ENCODE measurements around the gene DDX28. TPM values are rescaled to one million over a fixed set of nuclear protein-coding genes. Genes with fewer than 3 reads are reported as not detected.
"Not testable (repeated sequence)": the region's sequence is repeated elsewhere in the genome, so short reads cannot be mapped to it uniquely, and the experiment has no call there.

DDX28 gene
- total and polyA plus RNA-seq, 2 of the 4 experiments (the other 2 are of a cell fraction): 9.2 to 10.0 TPM

- DNase-seq; ATAC-seq (ENCODE audit: low read depth); H3K9ac ChIP-seq (ENCODE audit: low read depth, low read length); H3K27ac ChIP-seq (ENCODE audit: insufficient read depth, low read length); H4K91ac ChIP-seq (ENCODE audit: insufficient read depth, low read depth, low read length); H2AFZ ChIP-seq (replicated peaks; ENCODE audit: low read length, poor library complexity); POLR2A ChIA-PET (ENCODE audit: unreplicated experiment); H3K23ac ChIP-seq (ENCODE audit: low read depth, low read length); in situ Hi-C loops (cut with MboI; ENCODE audit: low sequenced_read_pairs); H3K4ac ChIP-seq (ENCODE audit: low read depth, low read length); H2BK20ac ChIP-seq (ENCODE audit: low read depth, low read length); H3K18ac ChIP-seq (ENCODE audit: low read depth, low read length); H4K20me1 ChIP-seq (ENCODE audit: insufficient read depth, low read length); H3K56ac ChIP-seq (ENCODE audit: extremely low read depth, insufficient read depth, low read length); H2BK5ac ChIP-seq (ENCODE audit: low read depth, low read length, poor library complexity, severe bottlenecking); H4K8ac ChIP-seq (ENCODE audit: low read depth in 2 of 2, low read length in 2 of 2); H4K5ac ChIP-seq (ENCODE audit: low read depth, low read length); H3K9me3 ChIP-seq (ENCODE audit: control insufficient read depth, insufficient read depth, low read length); H3K4me1 ChIP-seq (ENCODE audit: control insufficient read depth, insufficient read depth, low read length); H3K9me1 ChIP-seq (ENCODE audit: insufficient read depth, low read length); CTCF ChIA-PET; H2BK120ac ChIP-seq (ENCODE audit: low read depth, low read length); H3K4me3 ChIP-seq (ENCODE audit: insufficient read depth, low read depth, low read length); dilution Hi-C loops (cut with HindIII; ENCODE audit: low sequenced_read_pairs, unreplicated experiment); intact Hi-C loops (cut with micrococcal nuclease); H3K36me3 ChIP-seq (ENCODE audit: control insufficient read depth, insufficient read depth, low read length); H2AK9ac ChIP-seq (replicated peaks; ENCODE audit: low read depth, low read length, poor library complexity); H2AK5ac ChIP-seq (ENCODE audit: low read depth, low read length); BruUV-seq (replicated peaks); H3K14ac ChIP-seq (replicated peaks; ENCODE audit: low read depth, low read length); H2BK15ac ChIP-seq (ENCODE audit: low read depth, low read length); H3K4me2 ChIP-seq (ENCODE audit: low read depth, low read length): not testable (repeated sequence)
- Histone ChIP-seq H3K27me3 (ENCODE audit: control insufficient read depth, insufficient read depth, low read length) (peaks cover 13% of the 10 kb centered on the region), H3K79me1 (ENCODE audit: low read depth in 1 of 2, low read length in 2 of 2) (peaks cover 0 to 10% of the 10 kb centered on the region in 2 experiments; a peak in 2 of 4 replicates)
- WGBS, 2 experiments (ENCODE audit: extremely low coverage in 2 of 2, insufficient read length in 1 of 2): 96% methylated on average over 3 of the region's 7 CpGs; no CpG with 5 or more reads in 1 of the 2 experiments
Observed at GRCh38 chr16:67972285-67972684, 50.7 kb downstream of the DDX28 start.
